ENCODE measurements around the gene CENPO. TPM values are rescaled to one million over a fixed set of nuclear protein-coding genes. Genes with fewer than 3 reads are reported as not detected.

The CENPO gene, protein sequence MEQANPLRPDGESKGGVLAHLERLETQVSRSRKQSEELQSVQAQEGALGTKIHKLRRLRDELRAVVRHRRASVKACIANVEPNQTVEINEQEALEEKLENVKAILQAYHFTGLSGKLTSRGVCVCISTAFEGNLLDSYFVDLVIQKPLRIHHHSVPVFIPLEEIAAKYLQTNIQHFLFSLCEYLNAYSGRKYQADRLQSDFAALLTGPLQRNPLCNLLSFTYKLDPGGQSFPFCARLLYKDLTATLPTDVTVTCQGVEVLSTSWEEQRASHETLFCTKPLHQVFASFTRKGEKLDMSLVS
- 10 to 100 TPM in 2 of 4 donors, 1 to 10 TPM in 2; 6.0 to 13.8 (median 9.6) TPM for total RNA-seq

- peak; percentile 97 for DNase-seq
- Histone ChIP-seq H3K9me3 (no peaks in the 10 kb centered on the region), H3K4me1 (peaks cover 9 to 20% (median 14%) of the 10 kb centered on the region in 4 donors), H3K36me3 (no peaks in the 10 kb centered on the region), H3K27me3 (no peaks in the 10 kb centered on the region), H3K27ac (peak within 1 kb of the TSS; percentile 94 to 99 (median 95)), H3K4me3 (peak within 1 kb of the TSS; percentile 57 to 90 (median 72))
- TF ChIP-seq POLR2AphosphoS5 (IDR thresholded peaks at IDR 0.05) (peak; percentile 33 to 76 (median 41)), EP300 (IDR thresholded peaks at IDR 0.05; ENCODE audit: low read depth) (no peak), CTCF (IDR thresholded peaks at IDR 0.05) (peak; percentile 55 to 90 (median 72)), POLR2A (IDR thresholded peaks at IDR 0.05) (peak; percentile 61)
- intact Hi-C loops (cut with DNase I; ENCODE audit: low total_unique reads) (no loop called here), in situ Hi-C loops (cut with MboI; ENCODE audit: low pct_ligation_motif_present in 1 of 4, low pct_unique_long_range_greater_than_20kb in 1 of 4, low sequenced_read_pairs in 3 of 4) (no loop called here)
- WGBS, 2 donors (ENCODE audit: low coverage in 1 of 2), result 1% methylated on average over 64 of the region's 74 CpGs; no CpG with 5 or more reads in 1 of the 2 donors
Measured at GRCh38 chr2:24792874-24793760, at the start of gene CENPO, which contains the start of gene PTRHD1. Gene CENPO, plus strand, starts transcription at chr2:24793425. Its CDS starts 495 bp downstream, at chr2:24793920. Gene PTRHD1, minus strand, starts transcription at chr2:24793391. Its CDS starts 14 bp downstream, at chr2:24793377.

DNA sequence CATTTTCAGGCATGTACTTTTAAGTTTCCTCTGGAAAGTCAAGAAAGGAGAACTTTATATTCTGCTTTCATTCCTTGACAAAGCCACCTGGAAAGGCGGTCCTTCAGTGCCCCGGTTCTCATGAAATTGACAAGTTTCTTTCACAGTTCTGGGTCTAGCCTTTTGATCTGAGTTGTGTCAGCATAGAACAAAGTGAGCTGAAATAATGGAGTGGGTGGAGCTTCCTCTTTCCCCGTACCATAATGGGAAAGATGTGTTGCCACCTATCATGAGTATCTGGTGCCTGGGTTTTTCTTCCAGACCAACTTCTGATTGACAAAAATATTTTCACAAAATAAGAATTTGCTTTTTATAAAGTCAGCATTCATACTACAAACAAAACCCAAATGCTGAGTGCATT, 49.3 kb upstream of the CENPO start:
- WGBS, 2 donors (ENCODE audit: low coverage in 1 of 2), result 81 to 86% methylated on average over 3 of the region's 3 CpGs
- Histone ChIP-seq H3K27me3 (no peaks in the 10 kb centered on the region), H3K4me3 (no peak overlapping the region), H3K27ac (no peak overlapping the region), H3K36me3 (peaks cover 0 to 24% (median 8%) of the 10 kb centered on the region in 4 donors), H3K9me3 (no peaks in the 10 kb centered on the region), H3K4me1 (peaks cover 0 to 13% (median 0%) of the 10 kb centered on the region in 4 donors)
- no peak for DNase-seq
- in situ Hi-C loops (cut with MboI; ENCODE audit: low pct_ligation_motif_present in 1 of 4, low pct_unique_long_range_greater_than_20kb in 1 of 4, low sequenced_read_pairs in 3 of 4), result no loop called here
- TF ChIP-seq POLR2A (IDR thresholded peaks at IDR 0.05) (no peak), CTCF (IDR thresholded peaks at IDR 0.05) (no peak), EP300 (IDR thresholded peaks at IDR 0.05; ENCODE audit: low read depth) (no peak), POLR2AphosphoS5 (IDR thresholded peaks at IDR 0.05) (no peak)
- intact Hi-C loops (cut with DNase I; ENCODE audit: low total_unique reads), result no loop called here

GRCh38 chr2:24744356-24744755, 48.9 kb upstream of the CENPO start:
- no peak for TF ChIP-seq CTCF (IDR thresholded peaks at IDR 0.05)
- no peak for TF ChIP-seq POLR2AphosphoS5 (IDR thresholded peaks at IDR 0.05)
- TF ChIP-seq EP300 (IDR thresholded peaks at IDR 0.05; ENCODE audit: low read depth), result no peak
- TF ChIP-seq POLR2A (IDR thresholded peaks at IDR 0.05), result no peak

DNA sequence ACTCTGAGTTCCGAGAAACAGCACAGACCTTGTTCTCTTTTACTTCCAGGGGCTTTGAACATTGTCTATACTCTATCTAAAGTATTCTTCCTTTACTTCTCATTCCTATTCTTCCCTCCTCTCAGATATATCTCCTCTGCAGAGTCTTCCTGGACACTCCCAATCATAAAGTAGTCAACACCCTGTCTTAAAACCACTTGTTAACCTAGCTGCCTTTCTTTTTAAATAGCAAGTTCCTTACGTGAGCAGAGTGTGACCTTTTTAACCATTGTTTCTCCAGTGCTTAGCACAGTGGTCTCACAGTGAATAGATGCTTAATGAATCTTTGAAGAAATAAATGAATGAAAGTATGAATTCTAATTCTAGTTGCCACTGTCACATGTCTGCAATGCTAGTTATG, 47.4 kb upstream of the CENPO start:
- no peaks in the 10 kb centered on the region for H3K9me3 ChIP-seq
- intact Hi-C loops (cut with DNase I; ENCODE audit: low total_unique reads), result no loop called here
- DNase-seq, result no peak
- H3K27me3 ChIP-seq, result no peaks in the 10 kb centered on the region
- in situ Hi-C loops (cut with MboI; ENCODE audit: low pct_ligation_motif_present in 1 of 4, low pct_unique_long_range_greater_than_20kb in 1 of 4, low sequenced_read_pairs in 3 of 4), result no loop called here
- peaks cover 0 to 13% (median 0%) of the 10 kb centered on the region in 4 donors for H3K4me1 ChIP-seq
- H3K36me3 ChIP-seq, result peaks cover 0 to 22% (median 8%) of the 10 kb centered on the region in 4 donors
- no peak overlapping the region for H3K27ac ChIP-seq
- no peak overlapping the region for H3K4me3 ChIP-seq
- TF ChIP-seq POLR2AphosphoS5 (IDR thresholded peaks at IDR 0.05) (no peak), POLR2A (IDR thresholded peaks at IDR 0.05) (no peak), EP300 (IDR thresholded peaks at IDR 0.05; ENCODE audit: low read depth) (no peak), CTCF (IDR thresholded peaks at IDR 0.05) (no peak)
- 56 to 58% methylated on average over 2 of the region's 2 CpGs for WGBS, 2 donors (ENCODE audit: low coverage in 1 of 2)

More at GRCh38 chr2:24744356-24744755, 48.9 kb upstream of the CENPO start:
- no peak for DNase-seq
- Histone ChIP-seq H3K4me3 (no peak overlapping the region), H3K36me3 (peaks cover 0 to 24% (median 8%) of the 10 kb centered on the region in 4 donors), H3K9me3 (no peaks in the 10 kb centered on the region), H3K27ac (no peak overlapping the region), H3K27me3 (no peaks in the 10 kb centered on the region), H3K4me1 (peaks cover 0 to 13% (median 0%) of the 10 kb centered on the region in 4 donors)
- WGBS, 2 donors (ENCODE audit: low coverage in 1 of 2), result 77% methylated on average over 1 of the region's 1 CpG; no CpG with 5 or more reads in 1 of the 2 donors
- in situ Hi-C loops (cut with MboI; ENCODE audit: low pct_ligation_motif_present in 1 of 4, low pct_unique_long_range_greater_than_20kb in 1 of 4, low sequenced_read_pairs in 3 of 4), result no loop called here
- intact Hi-C loops (cut with DNase I; ENCODE audit: low total_unique reads), result no loop called here

Measured in transverse colon (tissue), 4 donors.